Measurements from ENCODE around the gene VPS35L. TPM values are rescaled to one million over a fixed set of nuclear protein-coding genes. Genes with fewer than 3 reads are reported as not detected.
A peak's percentile ranks its signal among the peaks of the same experiment; 100 is the strongest.

VPS35L gene
- total and polyA plus RNA-seq, 2 of the 13 experiments (the other 11 are each of a cell fraction or from before 2014, with no cell fraction given) = 1.4 to 1.6 TPM

GRCh38 chr16:19555186-19555937 lies at the start of gene VPS35L (continued):
- TF ChIP-seq MYC (CRISPR knock-in tag; IDR thresholded peaks at IDR 0.05; ENCODE audit: borderline replicate concordance) (peak; percentile 86), RFX1 (IDR thresholded peaks at IDR 0.05) (no peak), ZNF746 (CRISPR knock-in tag; IDR thresholded peaks at IDR 0.05) (no peak), ZNF30 (CRISPR knock-in tag; IDR thresholded peaks at IDR 0.05) (no peak), MAF1 (CRISPR knock-in tag; IDR thresholded peaks at IDR 0.05; ENCODE audit: borderline replicate concordance) (peak; percentile 75; the same call in 1 of the 2 replicates), TOPORS (CRISPR knock-in tag; IDR thresholded peaks at IDR 0.05) (peak; percentile 56; the same call in 1 of the 2 replicates), ZNF615 (CRISPR knock-in tag; IDR thresholded peaks at IDR 0.05; ENCODE audit: borderline replicate concordance) (peak; percentile 47; the same call in 1 of the 2 replicates), AHR (CRISPR knock-in tag; IDR thresholded peaks at IDR 0.05) (peak; percentile 68; the same call in 1 of the 2 replicates), PITX1 (CRISPR knock-in tag; IDR thresholded peaks at IDR 0.05) (peak; percentile 85), RFXANK (CRISPR knock-in tag; IDR thresholded peaks at IDR 0.05) (no peak), THAP7 (CRISPR knock-in tag; IDR thresholded peaks at IDR 0.05) (peak; percentile 96), HCFC1 (IDR thresholded peaks at IDR 0.05; ENCODE audit: low read depth, low read length) (peak; percentile 89), SPEN (CRISPR knock-in tag; IDR thresholded peaks at IDR 0.05; ENCODE audit: low read depth) (peak; percentile 26; the same call in 1 of the 2 replicates), PAWR (CRISPR knock-in tag; IDR thresholded peaks at IDR 0.05; ENCODE audit: borderline replicate concordance) (peak; percentile 93; the same call in 1 of the 2 replicates), SETDB1 (CRISPR knock-in tag; IDR thresholded peaks at IDR 0.05; ENCODE audit: borderline replicate concordance) (no peak), POGK (CRISPR knock-in tag; conservative IDR thresholded peaks at IDR 0.05) (peak; percentile 98), CENPBD1 (CRISPR knock-in tag; IDR thresholded peaks at IDR 0.05; ENCODE audit: borderline replicate concordance, low read depth) (no peak), NFE2 (CRISPR knock-in tag; IDR thresholded peaks at IDR 0.05) (no peak), ZXDC (CRISPR knock-in tag; IDR thresholded peaks at IDR 0.05) (peak; percentile 54), DBP (CRISPR knock-in tag; IDR thresholded peaks at IDR 0.05; ENCODE audit: not compliant biosample characterization) (no peak), NFKB2 (CRISPR knock-in tag; IDR thresholded peaks at IDR 0.05; ENCODE audit: borderline replicate concordance) (peak; percentile 90; the same call in 1 of the 2 replicates), ZNF414 (CRISPR knock-in tag; IDR thresholded peaks at IDR 0.05) (peak; percentile 95; the same call in 1 of the 2 replicates), ZSCAN30 (CRISPR knock-in tag; IDR thresholded peaks at IDR 0.05) (no peak)

Measured in HepG2 (cell line).